ENCODE measurements around the gene CCNE1. TPM values are rescaled to one million over a fixed set of nuclear protein-coding genes. Genes with fewer than 3 reads are reported as not detected.

Gene CCNE1
- polyA plus RNA-seq, 1 donor (not counting 4 experiments of a cell fraction or from before 2014, with no cell fraction given): 11.2 TPM

- Histone ChIP-seq H3K9ac (ENCODE audit: control insufficient read depth, extremely low read depth, insufficient read depth, low read length) (no peak overlapping the region), H3K36me3 (ENCODE audit: control insufficient read depth in 2 of 2, extremely low read depth in 1 of 2, insufficient read depth in 2 of 2, low read length in 2 of 2) (no peaks in the 10 kb centered on the region), H3K4me2 (ENCODE audit: control insufficient read depth, extremely low read depth, insufficient read depth, low read depth, low read length) (no peak overlapping the region), H3K27ac (ENCODE audit: control insufficient read depth, insufficient read depth, low read length) (no peak overlapping the region), H3K9me1 (ENCODE audit: control insufficient read depth, extremely low read depth, insufficient read depth, low read length) (no peaks in the 10 kb centered on the region), H4K20me1 (ENCODE audit: control insufficient read depth, extremely low read depth, insufficient read depth, low read length) (no peaks in the 10 kb centered on the region), H3K79me2 (ENCODE audit: control insufficient read depth, insufficient read depth, low read length) (no peaks in the 10 kb centered on the region), H2AFZ (ENCODE audit: control insufficient read depth, low read length) (no peak overlapping the region), H3K27me3 (ENCODE audit: control insufficient read depth, extremely low read depth, insufficient read depth, low read length) (no peaks in the 10 kb centered on the region), H3K4me3 (ENCODE audit: control insufficient read depth in 2 of 3, extremely low read depth in 1 of 3, insufficient read depth in 2 of 3, low read depth in 1 of 3, low read length in 3 of 3) (no peak overlapping the region), H3K9me3 (ENCODE audit: control insufficient read depth, low read depth, low read length) (no peaks in the 10 kb centered on the region), H3K4me1 (ENCODE audit: control insufficient read depth, extremely low read depth, insufficient read depth, low read length) (no peaks in the 10 kb centered on the region)
- TF ChIP-seq CTCF (optimal IDR thresholded peaks at IDR 0.05 in 1 of 3, IDR thresholded peaks at IDR 0.05 in 1 of 3, conservative IDR thresholded peaks at IDR 0.05 in 1 of 3; ENCODE audit: extremely low read depth in 1 of 3, insufficient read depth in 2 of 3, low read length in 3 of 3): no peak
- dilution Hi-C loops (cut with MboI; ENCODE audit: extremely low pct_ligation_motif_present, low sequenced_read_pairs): no loop called here
- no peak for FAIRE-seq
- DNase-seq (ENCODE audit: low read depth, low spot score): no peak
Observed at GRCh38 chr19:29773141-29773540, 38.6 kb upstream of the CCNE1 start.

DNA sequence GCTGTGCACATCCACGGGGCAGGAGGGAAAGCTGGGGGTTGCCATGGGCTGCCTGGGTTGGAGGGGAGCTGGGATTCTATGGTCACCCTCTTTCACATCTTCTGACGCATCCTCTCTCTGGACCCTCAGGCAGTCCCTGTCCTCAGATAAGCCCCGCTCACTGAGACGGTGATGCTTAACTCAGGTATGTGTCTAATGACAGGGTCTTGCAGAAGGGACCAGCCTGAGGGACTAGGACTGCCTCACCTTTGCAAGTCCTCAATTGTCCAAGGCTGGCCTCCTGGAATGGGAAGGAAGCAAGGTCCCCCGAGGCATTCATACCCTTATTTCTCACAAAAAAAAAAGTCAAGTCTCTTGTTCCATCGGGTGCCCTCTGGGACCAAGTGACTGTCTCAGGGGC is 37.7 kb upstream of the CCNE1 start:
- Histone ChIP-seq H3K4me2 (ENCODE audit: control insufficient read depth, extremely low read depth, insufficient read depth, low read depth, low read length) (no peak overlapping the region), H3K27me3 (ENCODE audit: control insufficient read depth, extremely low read depth, insufficient read depth, low read length) (no peaks in the 10 kb centered on the region), H3K27ac (ENCODE audit: control insufficient read depth, insufficient read depth, low read length) (no peak overlapping the region), H3K9ac (ENCODE audit: control insufficient read depth, extremely low read depth, insufficient read depth, low read length) (no peak overlapping the region), H3K9me1 (ENCODE audit: control insufficient read depth, extremely low read depth, insufficient read depth, low read length) (no peaks in the 10 kb centered on the region), H3K4me3 (ENCODE audit: control insufficient read depth in 2 of 3, extremely low read depth in 1 of 3, insufficient read depth in 2 of 3, low read depth in 1 of 3, low read length in 3 of 3) (no peak overlapping the region), H2AFZ (ENCODE audit: control insufficient read depth, low read length) (no peak overlapping the region), H3K4me1 (ENCODE audit: control insufficient read depth, extremely low read depth, insufficient read depth, low read length) (no peaks in the 10 kb centered on the region), H3K36me3 (ENCODE audit: control insufficient read depth in 2 of 2, extremely low read depth in 1 of 2, insufficient read depth in 2 of 2, low read length in 2 of 2) (no peaks in the 10 kb centered on the region), H3K9me3 (ENCODE audit: control insufficient read depth, low read depth, low read length) (no peaks in the 10 kb centered on the region), H3K79me2 (ENCODE audit: control insufficient read depth, insufficient read depth, low read length) (no peaks in the 10 kb centered on the region), H4K20me1 (ENCODE audit: control insufficient read depth, extremely low read depth, insufficient read depth, low read length) (no peaks in the 10 kb centered on the region)
- dilution Hi-C loops (cut with MboI; ENCODE audit: extremely low pct_ligation_motif_present, low sequenced_read_pairs): no loop called here
- TF ChIP-seq CTCF (optimal IDR thresholded peaks at IDR 0.05 in 1 of 3, IDR thresholded peaks at IDR 0.05 in 1 of 3, conservative IDR thresholded peaks at IDR 0.05 in 1 of 3; ENCODE audit: extremely low read depth in 1 of 3, insufficient read depth in 2 of 3, low read length in 3 of 3): no peak
- no peak for TF ChIP-seq EZH2 (IDR thresholded peaks at IDR 0.05; ENCODE audit: low read length)
- FAIRE-seq: no peak
- no peak for DNase-seq (ENCODE audit: low read depth, low spot score)

Data from keratinocyte (primary cell).